Calu3 (cell line): ENCODE data around the gene OPHN1. TPM values are rescaled to one million over a fixed set of nuclear protein-coding genes. Genes with fewer than 3 reads are reported as not detected.

Experiments
- BruUV-seq: library from RNA; stranded (reverse); fragments of 400-500 nt; replicated peaks from 2 replicates; lab custom pipeline; 2021; lab: Mats Ljungman, UMichigan
- CTCF ChIA-PET: fragments of 300-600 bp; sonication (Branson Sonifier 250); formaldehyde crosslinking; loops from one replicate; lab custom pipeline; 2022; ENCODE audit warnings: antibody characterized with exemption; lab: Charles Lee
- DNase-seq: peaks from one replicate; pipeline ENCODE4 v3.0.0; 2022
- H3K27ac Mint-ChIP-seq: one replicate; pipeline ENCODE4 v1.8.0; 2022; ENCODE audit warnings: mixed read lengths; ENCODE audit not compliant: unreplicated experiment
- H3K27me3 Mint-ChIP-seq: one replicate; pipeline ENCODE4 v1.8.0; 2022; ENCODE audit warnings: mixed read lengths; ENCODE audit not compliant: unreplicated experiment
- H3K36me3 Mint-ChIP-seq: one replicate; pipeline ENCODE4 v1.8.0; 2022; ENCODE audit warnings: mild to moderate bottlenecking, moderate library complexity, mixed read lengths; ENCODE audit not compliant: insufficient read depth, unreplicated experiment
- H3K4me1 Mint-ChIP-seq: one replicate; pipeline ENCODE4 v1.8.0; 2022; ENCODE audit warnings: mild to moderate bottlenecking, low read depth, mixed read lengths; ENCODE audit not compliant: unreplicated experiment
- H3K4me3 Mint-ChIP-seq: one replicate; pipeline ENCODE4 v1.8.0; 2022; ENCODE audit warnings: mild to moderate bottlenecking, low read depth, moderate library complexity, mixed read lengths; ENCODE audit not compliant: unreplicated experiment
- H3K9me3 Mint-ChIP-seq: one replicate; pipeline ENCODE4 v1.8.0; 2022; ENCODE audit warnings: low read depth, mixed read lengths; ENCODE audit not compliant: unreplicated experiment
- CTCF ChIP-seq: fragments of 200-600 bp; IDR thresholded peaks from one replicate; pipeline ENCODE4 v1.8.0; 2022; ENCODE audit warnings: antibody characterized with exemption; ENCODE audit not compliant: unreplicated experiment
- intact Hi-C: fragments of 100-400 bp; cut with micrococcal nuclease; formaldehyde crosslinking; loops from one replicate; pipeline ENCODE4 v1.10.0; 2022; ENCODE audit not compliant: unreplicated experiment
- total RNA-seq: library from RNA; stranded (reverse); gene quantifications from 2 replicates; pipeline ENCODE4 v1.2.3, GENCODE V29; 2022

The OPHN1 gene
- total RNA-seq, 1 experiment from 2014 or later: 13.1 TPM

- DNase-seq: no peak
- no peak overlapping the region for H3K27ac Mint-ChIP-seq
- no peak overlapping the region for H3K4me3 Mint-ChIP-seq
- peaks cover under 1% of the 10 kb centered on the region for H3K4me1 Mint-ChIP-seq
- peaks cover 2% of the 10 kb centered on the region for H3K9me3 Mint-ChIP-seq
- H3K27me3 Mint-ChIP-seq: no peaks in the 10 kb centered on the region
- no peak for TF ChIP-seq CTCF
- BruUV-seq: no TSS peak
- H3K36me3 Mint-ChIP-seq: no peaks in the 10 kb centered on the region
- intact Hi-C loops: no loop called here
- CTCF ChIA-PET: no interaction called here
Measured at GRCh38 chrX:68261060-68261672, 172.1 kb downstream of the OPHN1 start.

GRCh38 chrX:68256990-68257389 is 176.3 kb downstream of the OPHN1 start:
- Mint-ChIP-seq H3K36me3 (no peaks in the 10 kb centered on the region), H3K9me3 (peaks cover 2% of the 10 kb centered on the region), H3K27me3 (no peaks in the 10 kb centered on the region), H3K4me3 (no peak overlapping the region), H3K4me1 (peaks cover 17% of the 10 kb centered on the region), H3K27ac (no peak overlapping the region)
- intact Hi-C loops: no loop called here
- DNase-seq: no peak
- no TSS peak for BruUV-seq
- TF ChIP-seq CTCF: no peak
- CTCF ChIA-PET: no interaction called here

GRCh38 chrX:68254738-68255645 is 178.3 kb downstream of the OPHN1 start:
- no peak for TF ChIP-seq CTCF
- no peaks in the 10 kb centered on the region for H3K9me3 Mint-ChIP-seq

GRCh38 chrX:68252664-68253063 is 180.6 kb downstream of the OPHN1 start:
- no peaks in the 10 kb centered on the region for H3K27me3 Mint-ChIP-seq
- no peak for DNase-seq
- no peaks in the 10 kb centered on the region for H3K9me3 Mint-ChIP-seq
- H3K27ac Mint-ChIP-seq: no peak overlapping the region
- BruUV-seq: no TSS peak
- H3K36me3 Mint-ChIP-seq: no peaks in the 10 kb centered on the region
- no peak for TF ChIP-seq CTCF
- no peak overlapping the region for H3K4me3 Mint-ChIP-seq
- CTCF ChIA-PET: no interaction called here
- H3K4me1 Mint-ChIP-seq: peaks cover 17% of the 10 kb centered on the region
- intact Hi-C loops: no loop called here

More at GRCh38 chrX:68254738-68255645, 178.3 kb downstream of the OPHN1 start:
- Mint-ChIP-seq H3K36me3 (no peaks in the 10 kb centered on the region), H3K27ac (peak overlapping the region; percentile 71), H3K4me3 (peak overlapping the region; percentile 22), H3K27me3 (no peaks in the 10 kb centered on the region), H3K4me1 (peaks cover 17% of the 10 kb centered on the region)
- BruUV-seq: no TSS peak
- intact Hi-C loops: no loop called here
- CTCF ChIA-PET: interaction anchor here (0.6 kb wide), 1 partner anchor 1945 kb away, joined by 3 read pairs; no protein-coding TSS in a partner anchor
- DNase-seq: peak; percentile 9
